Measurements from ENCODE around the gene CNTN1.

The CNTN1 gene

GRCh38 chr12:40907115-40907527 lies 214.9 kb downstream of the CNTN1 start:
- Histone ChIP-seq H3K9me3 (ENCODE audit: control insufficient read depth, insufficient read depth, low read depth, low read length) (no peaks in the 10 kb centered on the region), H3K27ac (ENCODE audit: low read depth, low read length) (0 out of 2 replicates have a peak overlapping the region, but pooled peaks have one; percentile 55), H3K4me3 (ENCODE audit: low read depth, low read length) (no peak overlapping the region), H3K36me3 (ENCODE audit: control insufficient read depth, insufficient read depth, low read length) (no peaks in the 10 kb centered on the region), H3K4me1 (ENCODE audit: control insufficient read depth, insufficient read depth, low read length) (peaks cover 6% of the 10 kb centered on the region; the same call in 1 of the 2 replicates), H3K9ac (ENCODE audit: low read length) (no peak overlapping the region), H3K27me3 (ENCODE audit: control insufficient read depth, insufficient read depth, low read length) (no peaks in the 10 kb centered on the region)

GRCh38 chr12:40911676-40912075 lies 219.4 kb downstream of the CNTN1 start:
- no peak overlapping the region for H3K9ac ChIP-seq (ENCODE audit: low read length)
- H3K27ac ChIP-seq (ENCODE audit: low read depth, low read length): no peak overlapping the region

GRCh38 chr12:40915172-40915571 lies 222.9 kb downstream of the CNTN1 start:
- H3K4me1 ChIP-seq (ENCODE audit: control insufficient read depth, insufficient read depth, low read length): no peaks in the 10 kb centered on the region
- no peak overlapping the region for H3K4me3 ChIP-seq (ENCODE audit: low read depth, low read length)
- no peaks in the 10 kb centered on the region for H3K9me3 ChIP-seq (ENCODE audit: control insufficient read depth, insufficient read depth, low read depth, low read length)
- no peaks in the 10 kb centered on the region for H3K27me3 ChIP-seq (ENCODE audit: control insufficient read depth, insufficient read depth, low read length)
- no peak overlapping the region for H3K27ac ChIP-seq (ENCODE audit: low read depth, low read length)
- no peak overlapping the region for H3K9ac ChIP-seq (ENCODE audit: low read length)
- no peaks in the 10 kb centered on the region for H3K36me3 ChIP-seq (ENCODE audit: control insufficient read depth, insufficient read depth, low read length)

More at GRCh38 chr12:40911676-40912075, 219.4 kb downstream of the CNTN1 start:
- Histone ChIP-seq H3K4me1 (ENCODE audit: control insufficient read depth, insufficient read depth, low read length) (peaks cover 6% of the 10 kb centered on the region; the same call in 1 of the 2 replicates), H3K9me3 (ENCODE audit: control insufficient read depth, insufficient read depth, low read depth, low read length) (no peaks in the 10 kb centered on the region), H3K36me3 (ENCODE audit: control insufficient read depth, insufficient read depth, low read length) (no peaks in the 10 kb centered on the region), H3K4me3 (ENCODE audit: low read depth, low read length) (no peak overlapping the region), H3K27me3 (ENCODE audit: control insufficient read depth, insufficient read depth, low read length) (no peaks in the 10 kb centered on the region)

- no peaks in the 10 kb centered on the region for H3K27me3 ChIP-seq (ENCODE audit: control insufficient read depth, insufficient read depth, low read length)
- no peak overlapping the region for H3K4me3 ChIP-seq (ENCODE audit: low read depth, low read length)
- no peaks in the 10 kb centered on the region for H3K36me3 ChIP-seq (ENCODE audit: control insufficient read depth, insufficient read depth, low read length)
- H3K9ac ChIP-seq (ENCODE audit: low read length): no peak overlapping the region
- H3K4me1 ChIP-seq (ENCODE audit: control insufficient read depth, insufficient read depth, low read length): no peaks in the 10 kb centered on the region
- no peaks in the 10 kb centered on the region for H3K9me3 ChIP-seq (ENCODE audit: control insufficient read depth, insufficient read depth, low read depth, low read length)
- H3K27ac ChIP-seq (ENCODE audit: low read depth, low read length): no peak overlapping the region
These were observed 225.3 kb downstream of the CNTN1 start for GRCh38 chr12:40917561-40917960.

GRCh38 chr12:40921563-40922163 lies 229.4 kb downstream of the CNTN1 start:
- Histone ChIP-seq H3K9me3 (ENCODE audit: control insufficient read depth, insufficient read depth, low read depth, low read length) (no peaks in the 10 kb centered on the region), H3K4me3 (ENCODE audit: low read depth, low read length) (no peak overlapping the region), H3K27me3 (ENCODE audit: control insufficient read depth, insufficient read depth, low read length) (no peaks in the 10 kb centered on the region), H3K4me1 (ENCODE audit: control insufficient read depth, insufficient read depth, low read length) (no peaks in the 10 kb centered on the region), H3K36me3 (ENCODE audit: control insufficient read depth, insufficient read depth, low read length) (no peaks in the 10 kb centered on the region), H3K27ac (ENCODE audit: low read depth, low read length) (no peak overlapping the region), H3K9ac (ENCODE audit: low read length) (no peak overlapping the region)

GRCh38 chr12:40937891-40938290 lies 245.7 kb downstream of the CNTN1 start:
- Histone ChIP-seq H3K9me3 (ENCODE audit: control insufficient read depth, insufficient read depth, low read depth, low read length) (no peaks in the 10 kb centered on the region), H3K27ac (ENCODE audit: low read depth, low read length) (no peak overlapping the region), H3K36me3 (ENCODE audit: control insufficient read depth, insufficient read depth, low read length) (no peaks in the 10 kb centered on the region), H3K4me3 (ENCODE audit: low read depth, low read length) (no peak overlapping the region), H3K9ac (ENCODE audit: low read length) (no peak overlapping the region), H3K27me3 (ENCODE audit: control insufficient read depth, insufficient read depth, low read length) (no peaks in the 10 kb centered on the region), H3K4me1 (ENCODE audit: control insufficient read depth, insufficient read depth, low read length) (peaks cover 2% of the 10 kb centered on the region; the same call in 1 of the 2 replicates)

- no peaks in the 10 kb centered on the region for H3K36me3 ChIP-seq (ENCODE audit: control insufficient read depth, insufficient read depth, low read length)
- H3K4me1 ChIP-seq (ENCODE audit: control insufficient read depth, insufficient read depth, low read length): peaks cover 2% of the 10 kb centered on the region; the same call in 1 of the 2 replicates
- H3K9ac ChIP-seq (ENCODE audit: low read length): no peak overlapping the region
- H3K27me3 ChIP-seq (ENCODE audit: control insufficient read depth, insufficient read depth, low read length): no peaks in the 10 kb centered on the region
- H3K4me3 ChIP-seq (ENCODE audit: low read depth, low read length): no peak overlapping the region
- no peak overlapping the region for H3K27ac ChIP-seq (ENCODE audit: low read depth, low read length)
- no peaks in the 10 kb centered on the region for H3K9me3 ChIP-seq (ENCODE audit: control insufficient read depth, insufficient read depth, low read depth, low read length)
These were observed 250.1 kb downstream of the CNTN1 start for GRCh38 chr12:40942326-40942725.

- Histone ChIP-seq H3K4me3 (ENCODE audit: low read depth, low read length) (no peak overlapping the region), H3K36me3 (ENCODE audit: control insufficient read depth, insufficient read depth, low read length) (no peaks in the 10 kb centered on the region), H3K9ac (ENCODE audit: low read length) (no peak overlapping the region), H3K27me3 (ENCODE audit: control insufficient read depth, insufficient read depth, low read length) (no peaks in the 10 kb centered on the region), H3K4me1 (ENCODE audit: control insufficient read depth, insufficient read depth, low read length) (peaks cover 2% of the 10 kb centered on the region; the same call in 1 of the 2 replicates), H3K27ac (ENCODE audit: low read depth, low read length) (no peak overlapping the region), H3K9me3 (ENCODE audit: control insufficient read depth, insufficient read depth, low read depth, low read length) (no peaks in the 10 kb centered on the region)
These were observed 253.5 kb downstream of the CNTN1 start for GRCh38 chr12:40945772-40946171.

- H3K27me3 ChIP-seq (ENCODE audit: control insufficient read depth, insufficient read depth, low read length): no peaks in the 10 kb centered on the region
- H3K9ac ChIP-seq (ENCODE audit: low read length): no peak overlapping the region
- no peaks in the 10 kb centered on the region for H3K9me3 ChIP-seq (ENCODE audit: control insufficient read depth, insufficient read depth, low read depth, low read length)
- peaks cover 2% of the 10 kb centered on the region; the same call in 1 of the 2 replicates for H3K4me1 ChIP-seq (ENCODE audit: control insufficient read depth, insufficient read depth, low read length)
- no peak overlapping the region for H3K27ac ChIP-seq (ENCODE audit: low read depth, low read length)
- H3K36me3 ChIP-seq (ENCODE audit: control insufficient read depth, insufficient read depth, low read length): no peaks in the 10 kb centered on the region
- no peak overlapping the region for H3K4me3 ChIP-seq (ENCODE audit: low read depth, low read length)
These were observed 254.5 kb downstream of the CNTN1 start for GRCh38 chr12:40946612-40947194.

- no peaks in the 10 kb centered on the region for H3K9me3 ChIP-seq (ENCODE audit: control insufficient read depth, insufficient read depth, low read depth, low read length)
- no peaks in the 10 kb centered on the region for H3K27me3 ChIP-seq (ENCODE audit: control insufficient read depth, insufficient read depth, low read length)
- no peak overlapping the region for H3K27ac ChIP-seq (ENCODE audit: low read depth, low read length)
- no peaks in the 10 kb centered on the region for H3K36me3 ChIP-seq (ENCODE audit: control insufficient read depth, insufficient read depth, low read length)
- no peaks in the 10 kb centered on the region for H3K4me1 ChIP-seq (ENCODE audit: control insufficient read depth, insufficient read depth, low read length)
- no peak overlapping the region for H3K9ac ChIP-seq (ENCODE audit: low read length)
- no peak overlapping the region for H3K4me3 ChIP-seq (ENCODE audit: low read depth, low read length)
These were observed 255.6 kb downstream of the CNTN1 start for GRCh38 chr12:40947797-40948196.

GRCh38 chr12:40953076-40953475 lies 260.8 kb downstream of the CNTN1 start:
- H3K9me3 ChIP-seq (ENCODE audit: control insufficient read depth, insufficient read depth, low read depth, low read length): no peaks in the 10 kb centered on the region
- no peaks in the 10 kb centered on the region for H3K4me1 ChIP-seq (ENCODE audit: control insufficient read depth, insufficient read depth, low read length)
- H3K36me3 ChIP-seq (ENCODE audit: control insufficient read depth, insufficient read depth, low read length): no peaks in the 10 kb centered on the region
- no peak overlapping the region for H3K4me3 ChIP-seq (ENCODE audit: low read depth, low read length)
- no peak overlapping the region for H3K27ac ChIP-seq (ENCODE audit: low read depth, low read length)
- no peak overlapping the region for H3K9ac ChIP-seq (ENCODE audit: low read length)
- H3K27me3 ChIP-seq (ENCODE audit: control insufficient read depth, insufficient read depth, low read length): no peaks in the 10 kb centered on the region

Measured in HUES6 (cell line).